GM15510 (cell line): Measurements from ENCODE around the gene MMP21.

Experiments
- POLR2A ChIP-seq: IDR thresholded peaks from 3 replicates; pipeline ENCODE4 v1.6.1; 2011; ENCODE audit warnings: borderline replicate concordance; ENCODE audit not compliant: insufficient read length; ENCODE audit errors: extremely low read depth

Gene MMP21

DNA sequence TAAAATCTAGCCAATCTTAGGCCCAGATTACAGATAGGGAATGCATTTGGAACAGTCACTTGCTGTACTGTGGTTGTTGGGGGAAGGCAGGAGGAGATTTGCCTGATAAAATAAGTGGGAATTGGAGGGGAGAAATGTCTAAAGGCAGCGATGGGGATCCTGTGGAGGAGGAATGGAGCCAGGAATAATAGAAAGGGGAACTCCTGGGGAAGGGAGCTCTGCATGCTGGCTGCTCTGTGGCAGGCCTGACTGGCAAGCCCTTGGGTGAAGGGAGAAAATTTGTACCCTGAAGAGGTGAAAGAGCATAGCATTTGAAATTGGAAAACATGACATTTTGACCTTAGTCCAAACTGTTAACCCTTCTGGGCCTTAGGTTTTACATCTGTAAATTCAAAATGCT, 13.7 kb downstream of the MMP21 start:
- TF ChIP-seq POLR2A: no peak

DNA sequence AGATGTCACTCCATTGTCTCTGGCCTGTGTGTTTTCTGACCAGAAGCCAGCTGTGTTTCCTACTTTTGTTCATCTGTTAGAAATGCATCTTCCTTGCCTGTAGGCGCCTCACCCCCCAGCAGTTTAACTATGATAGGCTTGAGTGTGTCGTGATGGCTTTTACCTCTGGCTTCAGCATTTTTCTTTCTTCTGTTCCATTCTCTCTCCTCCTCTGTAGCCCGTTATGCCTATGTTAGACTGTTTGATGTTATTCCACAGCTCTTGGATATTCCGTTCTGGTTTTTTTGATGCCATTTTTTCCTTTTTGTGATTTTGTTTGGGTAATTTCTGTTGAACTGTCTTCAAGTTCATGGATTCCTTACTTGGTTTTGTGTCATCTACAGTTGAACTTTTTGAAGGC, 17.9 kb downstream of the MMP21 start:
- TF ChIP-seq POLR2A: no peak

GRCh38 chr10:125756853-125757487, 18.7 kb downstream of the MMP21 start:
- TF ChIP-seq POLR2A: no peak

GRCh38 chr10:125756196-125756595, 19.4 kb downstream of the MMP21 start:
- no peak for TF ChIP-seq POLR2A

GRCh38 chr10:125747417-125747816, 28.2 kb downstream of the MMP21 start:
- no peak for TF ChIP-seq POLR2A

GRCh38 chr10:125744909-125745308, 30.7 kb downstream of the MMP21 start:
- no peak for TF ChIP-seq POLR2A

DNA sequence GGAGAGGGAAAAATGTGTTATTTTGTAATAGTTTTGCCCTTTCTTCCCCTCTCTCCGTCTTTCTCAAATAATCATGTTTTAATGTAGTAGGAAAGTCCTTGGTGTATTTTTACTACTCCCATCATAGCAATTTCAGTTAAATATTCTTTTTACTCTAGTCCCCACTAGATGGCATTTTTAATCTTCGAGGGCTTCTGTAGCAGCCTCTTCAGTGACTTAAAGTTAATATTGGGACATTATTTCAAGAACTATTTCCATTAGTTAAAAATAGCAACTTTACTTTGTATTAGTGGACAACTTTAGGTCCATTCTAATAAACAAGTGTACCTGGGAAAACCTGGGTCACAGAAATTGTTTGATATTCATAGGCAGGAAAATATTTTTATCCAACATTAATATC, 33.2 kb downstream of the MMP21 start:
- TF ChIP-seq POLR2A: no peak

DNA sequence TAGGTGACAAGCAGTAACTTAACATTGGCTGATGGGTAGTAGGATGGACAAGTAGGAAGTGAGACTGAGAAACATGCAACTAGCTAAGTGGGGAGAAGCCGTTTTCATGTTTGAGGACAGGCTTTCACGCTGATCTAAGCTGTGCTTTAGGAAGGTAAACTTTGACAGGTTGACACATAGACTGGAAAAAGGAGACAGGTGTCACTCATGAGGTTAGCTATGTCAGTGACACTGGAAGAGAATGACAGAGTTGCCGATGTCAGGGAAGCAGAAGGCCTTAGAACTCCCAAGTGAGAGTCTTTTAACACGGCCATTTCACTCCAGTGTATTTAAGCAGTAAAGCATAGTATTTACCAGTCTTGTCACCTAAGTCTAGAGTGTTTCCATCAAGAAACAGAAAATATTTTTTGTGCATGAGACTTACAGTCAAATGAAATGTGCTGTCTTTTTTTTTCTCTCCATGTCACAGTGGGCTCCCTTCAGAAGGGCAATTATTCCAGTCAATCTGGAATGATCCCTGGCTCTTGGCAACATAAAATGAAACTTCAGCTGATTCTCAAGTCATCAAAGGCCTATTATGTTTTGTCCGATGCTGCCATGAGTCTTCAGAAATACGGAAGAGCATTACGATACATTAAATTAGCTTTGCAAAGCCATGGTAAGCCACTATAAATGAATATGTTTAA, 35.5 kb downstream of the MMP21 start:
- no peak for TF ChIP-seq POLR2A

GRCh38 chr10:125738206-125738605, 37.4 kb downstream of the MMP21 start:
- TF ChIP-seq POLR2A: no peak

DNA sequence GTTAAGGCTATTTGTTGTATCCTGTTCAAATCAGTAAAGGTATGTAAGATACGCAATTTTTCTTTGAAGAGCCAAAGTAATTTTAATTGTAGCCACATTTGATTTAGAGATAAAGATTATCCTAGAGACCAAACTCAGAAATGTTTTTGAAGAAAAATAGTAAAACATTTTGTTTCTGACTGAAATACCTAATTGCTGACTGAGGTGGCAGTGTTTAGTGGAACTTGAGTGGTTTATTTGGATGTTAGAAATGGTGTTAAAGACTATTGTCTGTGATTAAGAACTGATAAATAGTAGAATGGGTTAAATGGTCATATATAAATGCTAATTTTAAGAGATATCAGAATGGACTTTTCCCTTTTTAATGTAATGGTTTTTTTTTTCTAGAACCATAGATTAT, 40.8 kb downstream of the MMP21 start:
- TF ChIP-seq POLR2A: no peak

DNA sequence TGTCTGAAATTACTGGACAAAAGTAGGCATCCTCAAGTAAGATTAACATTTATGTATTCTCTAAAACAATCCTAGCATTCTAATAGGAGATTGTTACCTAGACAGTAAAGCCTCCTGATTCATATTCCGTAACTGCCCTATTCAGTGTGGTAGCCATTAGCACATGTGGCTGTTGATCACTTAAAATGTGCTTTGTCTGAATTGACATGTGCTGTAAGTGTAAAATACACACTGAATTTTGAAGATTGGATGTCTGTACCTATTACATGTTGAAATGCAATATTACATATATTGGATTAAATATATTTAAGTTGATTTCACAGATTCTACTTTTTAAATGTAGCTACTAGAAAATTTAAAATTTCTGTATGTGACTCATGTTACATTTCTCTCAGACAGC, 41.5 kb downstream of the MMP21 start:
- TF ChIP-seq POLR2A: no peak

DNA sequence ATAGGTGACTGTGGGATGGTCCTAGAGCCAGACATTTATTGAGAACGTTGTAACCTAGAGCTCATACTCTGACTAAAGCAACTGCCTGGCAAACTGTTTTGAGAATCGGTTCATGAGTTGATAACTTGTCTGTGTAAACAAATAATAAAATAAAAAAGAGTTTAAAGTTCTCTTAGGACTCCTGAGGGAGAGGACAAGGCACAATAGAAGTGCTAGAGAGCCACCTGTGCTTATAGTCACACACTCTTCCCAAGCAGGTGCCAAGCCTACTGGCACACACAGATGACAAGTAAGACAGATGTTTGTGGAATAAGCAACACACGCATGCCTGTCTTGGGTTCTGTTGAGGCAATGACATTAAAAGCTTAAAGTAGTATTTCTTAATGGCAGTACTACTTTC, 48.2 kb downstream of the MMP21 start:
- TF ChIP-seq POLR2A: no peak

GRCh38 chr10:125726914-125727313, 48.7 kb downstream of the MMP21 start:
- TF ChIP-seq POLR2A: no peak

DNA sequence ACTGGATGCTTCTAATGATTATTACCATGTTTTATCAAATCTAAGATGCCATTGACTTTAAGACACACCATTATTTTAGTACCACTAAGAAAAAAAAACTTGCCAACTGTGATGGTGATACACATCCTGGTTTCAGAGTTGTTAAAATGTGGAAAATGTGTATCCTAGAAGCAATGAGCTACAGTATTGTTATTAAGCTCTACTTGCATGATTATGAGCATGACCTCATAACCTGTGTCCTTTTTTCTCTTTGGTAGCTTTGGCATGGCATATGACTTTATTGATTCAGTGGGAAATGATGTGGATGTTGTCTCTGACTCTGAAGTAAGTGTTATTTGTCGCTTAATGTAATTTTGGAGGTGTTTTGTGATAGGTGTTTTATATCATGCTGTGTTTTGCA, 52.8 kb downstream of the MMP21 start:
- no peak for TF ChIP-seq POLR2A

GRCh38 chr10:125721035-125721434, 54.6 kb downstream of the MMP21 start:
- no peak for TF ChIP-seq POLR2A

DNA sequence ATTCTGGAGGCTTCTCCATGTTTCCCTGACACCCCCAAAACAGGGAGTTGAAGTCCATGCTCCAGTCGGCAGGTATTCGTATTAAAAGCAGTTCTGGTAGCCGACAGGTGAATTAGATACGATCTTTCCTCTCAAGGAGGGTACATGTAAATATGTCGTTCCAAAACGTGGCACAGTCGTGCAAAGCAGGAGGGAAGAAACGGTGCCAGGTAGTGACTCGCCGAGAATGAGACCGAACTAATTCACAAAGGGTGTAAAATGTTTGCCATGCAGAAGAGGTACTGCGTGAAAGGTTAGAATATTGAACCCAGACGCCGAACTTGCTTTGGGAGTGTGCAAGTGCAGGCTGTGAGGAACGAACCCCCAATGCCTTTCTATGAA, 55.6 kb downstream of the MMP21 start:
- TF ChIP-seq POLR2A: no peak

DNA sequence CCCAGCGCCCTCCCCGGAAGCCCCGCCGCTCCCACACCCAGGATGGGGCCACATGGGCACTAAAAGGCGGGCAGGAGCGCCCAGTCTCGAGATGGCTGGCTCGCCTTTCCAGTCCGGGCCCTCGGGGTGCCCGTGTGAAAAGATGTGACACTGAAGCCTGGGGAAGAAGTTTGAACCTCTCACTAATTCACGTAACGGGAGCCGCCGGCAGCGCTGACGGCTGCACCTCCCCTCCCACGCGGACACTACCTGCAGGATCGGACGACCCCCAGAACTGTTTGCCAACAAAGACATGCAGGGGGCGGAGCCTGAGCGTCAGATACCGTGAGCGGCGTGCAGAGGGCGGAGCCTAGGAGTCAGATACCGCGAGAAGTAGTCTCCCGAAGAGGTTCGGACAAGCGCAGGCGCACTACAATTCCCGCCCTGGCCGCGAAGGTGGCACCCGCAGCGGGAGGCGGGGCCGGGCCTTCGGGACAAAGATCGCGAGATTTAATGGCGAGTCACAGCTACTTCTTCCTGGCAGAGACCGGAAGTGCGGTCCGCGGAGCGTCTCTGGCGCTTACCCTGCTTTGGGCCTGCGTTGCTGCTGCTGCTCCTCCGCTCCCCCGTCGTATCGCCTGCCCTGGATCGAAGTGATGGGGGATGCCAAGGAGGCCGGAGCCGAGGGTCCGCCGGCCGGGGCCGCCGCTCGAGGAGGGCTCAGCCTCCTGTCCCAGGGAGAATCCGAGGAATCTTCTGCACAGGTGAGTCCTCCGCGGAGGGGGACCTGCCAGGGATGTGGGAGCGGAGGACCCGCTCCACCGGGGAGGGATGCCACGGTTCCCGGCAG, 56.2 kb downstream of the MMP21 start, which contains the start of gene EDRF1:
Gene EDRF1, plus strand, starts transcription at position 537 of the 829 bp plus-strand sequence. Its CDS starts 99 bp downstream, at position 636.
- peak; percentile 95 for TF ChIP-seq POLR2A
